Measurements from ENCODE around the gene FMOD.

GRCh38 chr1:203296460-203297073, 54.4 kb downstream of the FMOD start:
- TF ChIP-seq POLR2AphosphoS5 (IDR thresholded peaks at IDR 0.05; ENCODE audit: low read depth, low read length): no peak
- no peak for TF ChIP-seq TAF1 (IDR thresholded peaks at IDR 0.05; ENCODE audit: borderline replicate concordance, insufficient read depth, low read length)
- no peak for TF ChIP-seq REST (IDR thresholded peaks at IDR 0.05; ENCODE audit: insufficient read depth in 1 of 2, low read depth in 2 of 2, low read length in 2 of 2)
- TF ChIP-seq FOXP2 (optimal IDR thresholded peaks at IDR 0.05; ENCODE audit: borderline replicate concordance, extremely low read depth, extremely low read length, insufficient read depth): no peak
- TF ChIP-seq SIN3A (IDR thresholded peaks at IDR 0.05; ENCODE audit: borderline replicate concordance, insufficient read depth, low read length): no peak
